Ramos (cell line): ENCODE data around the gene ADCY6.

Experiments
- in situ Hi-C: fragments of 300-500 bp; cut with MboI; formaldehyde crosslinking; loops from one replicate; pipeline ENCODE4 v1.14.3; 2022; ENCODE audit warnings: low sequenced_read_pairs; ENCODE audit not compliant: unreplicated experiment

ADCY6 gene

DNA sequence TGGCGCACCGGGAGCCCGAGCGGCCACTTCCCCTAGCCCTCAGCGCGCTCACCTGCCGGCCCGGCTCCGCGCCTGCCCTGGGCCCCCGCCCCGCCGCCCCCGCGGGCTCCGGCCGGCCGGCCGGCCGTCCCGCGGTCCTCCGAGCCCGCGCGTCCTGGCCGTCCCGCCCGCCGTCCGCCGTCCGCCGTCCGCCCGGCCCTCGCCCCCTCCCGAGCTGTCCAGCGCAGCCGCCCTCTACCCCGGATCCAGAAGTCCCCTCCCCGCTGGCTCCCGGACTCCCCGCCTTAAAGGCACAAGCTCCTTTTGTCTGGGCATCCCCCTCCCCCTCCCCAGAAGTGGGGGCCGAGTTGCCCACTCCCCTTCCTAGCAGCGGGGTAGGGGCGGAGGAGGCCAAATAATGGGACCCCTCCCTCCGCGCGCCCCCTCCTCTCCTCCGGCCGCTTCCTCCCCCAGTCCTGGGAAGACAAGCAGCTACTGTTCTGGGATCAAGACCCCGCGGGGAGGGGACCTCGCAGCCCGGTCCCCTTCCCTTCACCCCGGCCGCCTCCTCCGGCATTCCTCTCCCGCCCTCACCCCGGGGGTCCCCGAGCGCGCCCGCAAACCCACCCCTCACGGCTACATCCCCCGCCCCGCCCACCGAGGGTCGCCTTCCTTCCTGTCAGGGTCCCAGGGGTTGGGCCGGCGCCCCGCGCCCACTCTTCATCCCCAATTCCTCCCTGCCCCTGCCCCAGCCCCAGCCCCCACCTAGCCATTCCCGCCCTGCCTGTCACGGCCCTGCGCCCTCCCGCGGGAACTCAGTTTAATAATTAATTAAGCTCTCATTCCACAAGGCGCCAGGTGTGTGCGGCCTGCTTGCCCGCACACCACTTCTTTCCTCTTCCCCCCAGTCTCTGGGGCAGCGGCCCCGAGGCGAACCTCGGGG is at the start of gene ADCY6:
TSS of gene ADCY6 (minus strand) at position 236 of the 922 bp plus-strand sequence. CDS start 5,655 bp downstream, outside the sequence.
- in situ Hi-C loops: no loop called here

DNA sequence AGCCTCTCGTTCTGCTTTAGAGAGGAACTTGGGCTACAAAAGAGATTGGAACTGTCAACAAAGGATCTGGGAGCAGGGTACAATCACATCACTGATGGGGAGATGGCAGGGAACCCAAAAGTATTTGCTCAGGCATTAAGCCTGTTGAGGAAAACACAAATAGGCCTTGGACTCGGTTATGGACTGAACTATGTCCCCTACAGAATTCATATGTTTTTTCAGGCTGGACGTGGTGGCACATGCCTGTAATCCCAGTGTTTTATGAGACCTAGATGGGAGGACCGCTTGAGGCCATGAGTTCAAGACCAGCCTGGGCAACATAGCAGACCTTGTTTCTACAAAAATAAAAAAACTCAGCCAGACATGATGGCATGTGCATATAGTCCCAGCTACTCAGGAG is 49.2 kb upstream of the ADCY6 start:
- in situ Hi-C loops: no loop called here

DNA sequence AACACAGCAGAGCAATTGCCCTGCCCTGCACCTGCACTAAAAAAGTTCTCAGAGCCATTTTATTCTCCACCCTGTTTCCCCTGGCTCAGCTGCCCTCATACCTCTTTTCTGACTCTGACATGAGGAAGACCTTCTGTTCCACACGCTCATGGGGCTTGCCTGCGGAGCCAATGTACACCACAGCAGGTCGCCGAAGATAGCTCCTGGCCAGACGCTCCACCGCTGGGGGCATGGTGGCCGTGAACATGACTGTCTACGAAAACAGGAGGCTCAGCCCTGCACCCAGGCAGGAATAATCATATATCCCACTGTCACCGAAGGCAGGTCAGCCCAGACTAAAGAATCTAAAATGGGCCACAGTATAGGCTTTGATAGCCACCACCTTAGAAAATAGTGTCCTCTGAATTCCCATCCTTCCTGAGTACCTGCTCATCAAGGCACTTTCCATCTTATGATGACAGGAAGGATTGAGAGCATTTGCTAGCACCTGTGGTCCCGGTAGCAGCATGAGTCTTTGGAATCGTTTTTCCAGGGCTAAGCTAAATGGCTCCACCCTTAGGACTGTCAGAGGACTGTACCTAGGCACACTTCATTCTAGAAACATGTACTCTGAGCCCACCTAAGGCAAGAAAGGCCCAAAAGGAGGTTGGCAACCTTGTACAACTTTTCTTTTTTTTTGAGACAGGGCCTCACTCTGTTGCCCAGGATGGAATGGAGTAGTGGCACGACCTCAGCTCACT is 43.6 kb upstream of the ADCY6 start:
- in situ Hi-C loops: no loop called here

DNA sequence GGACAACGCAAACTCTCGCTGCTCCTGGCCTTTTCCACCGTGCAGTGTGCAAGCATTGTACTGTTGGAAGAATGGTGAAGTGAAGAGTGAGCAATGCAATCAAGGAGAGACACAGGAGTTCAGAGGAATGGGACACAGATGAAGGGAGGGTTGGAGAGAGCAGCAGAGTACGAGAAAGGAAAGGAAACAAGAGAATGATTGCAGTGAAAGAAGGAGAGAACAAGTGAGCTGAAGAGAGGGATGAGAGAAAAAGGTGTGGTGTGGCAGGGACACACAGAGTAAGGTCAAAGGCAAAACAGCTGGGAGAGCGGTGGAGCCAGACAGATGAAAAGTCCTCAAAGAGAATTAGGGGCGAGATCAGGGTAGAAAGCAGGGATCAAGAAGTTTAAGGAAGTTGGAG is 42.4 kb upstream of the ADCY6 start:
- in situ Hi-C loops: no loop called here

DNA sequence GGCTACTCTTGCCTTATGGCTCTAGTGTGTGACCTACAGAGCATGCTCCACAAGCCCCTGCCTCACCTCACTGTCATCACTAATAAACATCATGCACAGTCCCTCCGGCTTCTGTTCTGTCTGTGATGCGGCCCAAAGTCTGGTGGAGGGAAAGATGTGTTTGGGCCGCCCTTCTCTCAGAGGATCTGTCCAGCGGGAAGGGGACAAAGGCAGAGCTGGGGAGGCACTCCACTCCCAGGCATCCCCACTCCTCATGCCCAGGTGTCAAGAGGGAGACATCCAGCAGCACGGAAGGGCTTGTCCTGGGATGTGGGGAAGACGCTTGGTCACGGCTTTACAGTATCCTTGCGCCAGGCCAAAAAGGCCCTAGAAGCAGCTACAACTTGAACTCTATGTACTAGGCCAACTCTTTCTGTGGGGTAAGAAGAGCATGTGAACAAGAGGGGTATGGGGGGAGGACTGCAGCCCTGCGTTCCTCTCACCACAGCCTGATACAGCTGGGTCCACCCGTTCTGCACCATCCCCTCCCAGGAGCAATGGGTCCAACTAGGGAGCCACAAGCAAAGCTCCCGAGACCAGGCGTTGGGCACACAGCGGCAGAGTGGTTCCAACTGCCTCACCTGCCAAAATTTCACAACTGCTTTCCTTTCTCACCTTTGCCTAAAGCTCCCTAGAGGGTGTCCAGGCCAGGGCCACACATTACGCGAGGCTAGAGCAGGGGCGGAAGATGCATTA is 40.1 kb upstream of the ADCY6 start:
- in situ Hi-C loops: no loop called here

DNA sequence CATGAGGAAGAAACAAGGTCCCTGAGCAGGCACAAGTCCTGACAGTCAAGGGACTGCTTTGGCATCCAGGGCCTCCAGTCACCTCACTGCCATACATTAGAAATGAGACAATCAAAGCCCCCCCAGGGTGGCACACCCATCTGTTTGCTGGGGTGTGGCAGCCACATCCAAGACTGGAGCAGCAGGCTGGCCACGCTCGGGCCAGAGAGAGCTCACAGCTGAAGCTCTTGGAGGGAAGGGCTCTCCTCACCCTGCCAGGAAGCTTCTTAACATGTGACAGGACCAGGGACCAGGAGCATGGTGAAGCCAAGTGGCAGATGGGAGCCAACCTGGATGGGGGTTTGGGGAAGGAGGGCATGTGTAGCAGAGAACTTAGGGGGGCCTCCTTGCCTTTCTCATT is 39.4 kb upstream of the ADCY6 start:
- in situ Hi-C loops: no loop called here

DNA sequence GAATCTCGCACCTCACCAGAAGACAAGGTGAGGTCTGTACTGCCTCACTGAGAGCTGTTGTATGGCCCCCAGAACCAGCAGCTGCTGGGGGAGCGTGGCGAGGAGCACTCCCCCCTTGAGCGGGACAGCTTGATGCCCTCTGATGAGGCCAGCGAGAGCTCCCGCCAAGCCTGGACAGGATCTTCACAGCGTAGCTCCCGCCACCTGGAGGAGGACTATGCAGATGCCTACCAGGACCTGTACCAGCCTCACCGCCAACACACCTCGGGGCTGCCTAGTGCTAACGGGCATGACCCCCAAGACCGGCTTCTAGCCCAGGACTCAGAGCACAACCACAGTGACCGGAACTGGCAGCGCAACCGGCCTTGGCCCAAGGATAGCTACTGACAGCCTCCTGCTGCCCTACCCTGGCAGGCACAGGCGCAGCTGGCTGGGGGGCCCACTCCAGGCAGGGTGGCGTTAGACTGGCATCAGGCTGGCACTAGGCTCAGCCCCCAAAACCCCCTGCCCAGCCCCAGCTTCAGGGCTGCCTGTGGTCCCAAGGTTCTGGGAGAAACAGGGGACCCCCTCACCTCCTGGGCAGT is 38.7 kb upstream of the ADCY6 start:
- in situ Hi-C loops: no loop called here

DNA sequence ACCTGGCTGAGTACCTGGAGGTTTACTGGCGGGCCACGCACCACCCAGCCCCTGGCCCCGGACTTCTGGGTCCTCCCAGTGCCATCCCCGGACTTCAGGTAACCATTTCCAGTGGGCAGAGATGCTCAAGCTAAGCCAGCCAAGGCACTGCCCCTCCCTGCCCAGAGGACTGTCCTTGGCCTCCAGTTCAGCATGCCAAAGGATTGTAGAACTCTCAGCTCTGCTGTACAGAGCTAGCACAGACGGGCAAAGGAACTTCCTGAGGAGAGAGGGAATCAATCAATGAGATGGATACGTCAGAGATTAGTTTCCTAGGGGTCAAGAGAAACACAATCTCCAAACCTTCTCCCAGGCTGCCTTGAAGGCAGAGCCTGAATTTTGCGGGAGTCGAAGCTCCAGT is 38.1 kb upstream of the ADCY6 start:
- in situ Hi-C loops: no loop called here

DNA sequence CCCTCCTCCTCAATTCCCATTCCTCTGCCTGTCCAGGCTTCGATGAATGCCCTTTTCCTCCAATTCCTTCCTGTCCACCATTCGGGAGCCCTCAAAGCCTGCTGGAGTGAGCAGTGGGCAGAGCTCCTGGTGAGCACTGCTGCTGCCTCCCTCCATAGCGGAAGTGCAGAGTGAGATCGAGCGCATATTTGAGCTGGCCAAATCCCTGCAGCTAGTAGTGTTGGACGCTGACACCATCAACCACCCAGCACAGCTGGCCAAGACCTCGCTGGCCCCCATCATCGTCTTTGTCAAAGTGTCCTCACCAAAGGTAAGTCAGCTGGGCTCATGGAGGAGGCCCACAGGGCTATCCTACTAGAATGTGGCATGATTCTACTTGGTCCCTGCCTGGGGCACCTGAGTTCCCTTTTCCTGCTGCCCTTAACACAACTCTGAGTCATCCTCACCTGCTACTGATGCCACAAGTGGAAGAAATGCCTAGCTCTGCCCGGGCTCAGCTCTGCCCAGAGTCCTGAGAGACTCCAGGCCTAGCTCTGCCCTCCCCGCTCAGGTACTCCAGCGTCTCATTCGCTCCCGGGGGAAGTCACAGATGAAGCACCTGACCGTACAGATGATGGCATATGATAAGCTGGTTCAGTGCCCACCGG is 37.4 kb upstream of the ADCY6 start:
- in situ Hi-C loops: no loop called here

DNA sequence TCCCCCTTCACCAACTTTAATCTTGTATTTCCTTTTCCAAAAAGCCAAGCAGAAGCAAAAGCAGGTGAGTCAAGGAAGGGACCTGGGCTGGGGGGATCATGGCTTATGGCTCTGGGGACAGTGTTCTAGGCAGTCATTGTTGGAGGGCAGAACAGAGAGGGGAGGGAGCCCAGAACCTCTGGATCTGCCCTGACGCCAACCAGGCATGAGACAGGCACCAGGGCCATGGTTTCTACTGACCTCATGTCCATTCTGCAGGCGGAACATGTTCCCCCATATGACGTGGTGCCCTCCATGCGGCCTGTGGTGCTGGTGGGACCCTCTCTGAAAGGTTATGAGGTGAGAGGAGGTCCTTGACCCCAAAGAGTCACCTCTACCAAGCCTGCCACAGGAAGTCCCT is 36.0 kb upstream of the ADCY6 start:
- in situ Hi-C loops: no loop called here

DNA sequence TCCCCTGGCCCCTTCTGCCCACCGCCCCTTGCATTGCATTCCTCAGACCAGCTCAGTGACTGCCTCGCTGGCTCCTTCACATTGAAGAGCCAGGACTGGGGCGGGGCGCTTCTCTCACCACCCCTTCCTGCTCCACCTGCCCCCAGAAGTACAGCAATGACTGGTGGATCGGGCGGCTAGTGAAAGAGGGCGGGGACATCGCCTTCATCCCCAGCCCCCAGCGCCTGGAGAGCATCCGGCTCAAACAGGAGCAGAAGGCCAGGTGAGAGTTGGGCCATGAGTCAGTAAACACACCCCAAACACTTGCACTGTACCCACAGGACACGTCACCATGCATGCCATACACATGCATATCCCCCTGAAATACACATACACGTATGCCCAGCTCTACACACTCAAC is 35.2 kb upstream of the ADCY6 start:
- in situ Hi-C loops: no loop called here

DNA sequence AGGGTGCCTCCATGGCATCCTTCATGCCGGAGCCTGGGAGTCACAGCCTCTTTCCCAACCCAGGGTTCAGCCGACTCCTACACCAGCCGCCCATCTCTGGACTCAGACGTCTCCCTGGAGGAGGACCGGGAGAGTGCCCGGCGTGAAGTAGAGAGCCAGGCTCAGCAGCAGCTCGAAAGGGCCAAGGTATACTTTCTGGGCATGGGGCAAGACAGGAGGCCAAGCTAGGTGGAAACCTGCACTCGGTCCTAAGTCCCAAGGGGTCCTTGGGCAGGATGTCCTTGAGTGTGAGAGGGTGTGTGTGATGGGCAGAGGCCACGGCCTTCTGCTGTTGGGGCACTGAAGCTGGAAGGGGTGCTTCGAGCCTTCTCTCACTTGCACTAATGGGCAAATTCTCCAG is 34.4 kb upstream of the ADCY6 start:
- in situ Hi-C loops: no loop called here

DNA sequence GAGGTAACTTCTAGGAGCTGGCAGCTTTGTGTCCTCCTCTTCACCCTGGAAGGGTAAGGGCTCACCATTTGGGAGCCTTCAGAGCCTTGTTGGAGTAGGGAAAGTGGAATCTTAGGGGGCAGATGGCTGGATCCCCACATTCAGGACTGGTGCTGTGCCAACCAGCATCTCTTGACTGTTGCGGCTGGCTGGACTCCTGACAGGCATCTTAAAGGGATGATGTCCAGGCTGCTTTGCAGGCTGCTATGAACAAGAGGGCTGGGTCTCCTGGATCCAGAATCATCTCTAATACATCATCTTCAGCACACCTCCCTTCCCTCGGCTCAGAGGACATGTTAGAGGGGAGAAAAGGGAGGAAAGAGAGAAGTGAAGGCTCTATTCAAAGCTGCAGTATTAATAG is 33.8 kb upstream of the ADCY6 start:
- in situ Hi-C loops: no loop called here

DNA sequence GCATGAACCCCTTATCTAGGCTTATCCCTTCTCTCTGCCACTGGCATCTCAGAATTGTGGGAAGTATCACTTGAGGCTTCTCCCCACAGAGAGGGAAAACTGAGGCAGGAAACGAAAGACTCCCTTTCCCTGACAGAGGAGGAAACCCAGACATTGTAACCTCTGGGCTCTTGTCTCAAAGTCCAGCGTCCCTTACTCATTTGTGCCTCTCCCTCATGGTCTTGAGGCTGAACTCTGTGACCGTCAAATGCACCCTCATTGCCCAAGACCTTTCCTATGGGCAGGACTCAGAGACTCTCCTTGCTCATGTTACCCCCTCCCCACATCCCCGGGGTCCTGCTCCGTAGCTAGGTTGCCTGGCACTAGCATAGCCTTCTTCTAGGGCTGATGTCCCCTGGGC is 33.2 kb upstream of the ADCY6 start:
- in situ Hi-C loops: no loop called here

DNA sequence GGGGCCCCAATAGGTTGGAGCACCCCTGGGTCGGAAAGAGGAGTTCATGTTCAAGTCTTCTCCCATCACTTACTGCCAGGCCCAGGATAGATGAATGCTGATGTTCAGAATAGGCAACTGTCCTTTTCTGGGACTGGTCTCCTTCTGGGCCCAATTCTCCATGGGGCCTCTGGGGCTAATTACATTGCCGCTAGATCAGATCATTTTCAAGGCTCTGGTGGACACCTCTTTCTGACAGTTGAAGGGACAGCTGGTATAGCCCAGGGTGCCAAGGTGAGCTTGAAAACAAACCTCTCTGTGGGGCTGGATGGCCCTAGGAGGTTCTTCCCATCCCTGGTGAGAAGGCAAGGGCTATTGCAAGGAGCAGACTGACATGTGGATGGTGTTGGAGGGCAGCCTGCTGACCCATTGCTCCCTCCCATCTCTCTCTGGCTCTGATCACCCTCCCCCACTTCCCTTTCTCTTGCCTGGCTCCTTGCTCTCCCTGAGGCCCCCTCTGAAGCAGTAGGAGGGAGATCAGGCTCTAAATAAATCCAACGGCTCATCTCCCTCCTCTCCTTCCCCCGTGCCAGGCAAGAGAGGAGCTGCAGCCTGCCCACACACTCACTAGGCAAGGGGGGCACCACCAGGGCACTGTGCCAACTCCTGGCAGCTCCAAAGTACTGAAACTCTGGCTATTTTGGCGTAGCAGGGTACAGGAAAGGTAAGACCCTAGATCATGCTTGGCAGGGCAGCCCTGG is 31.3 kb upstream of the ADCY6 start:
- in situ Hi-C loops: no loop called here

DNA sequence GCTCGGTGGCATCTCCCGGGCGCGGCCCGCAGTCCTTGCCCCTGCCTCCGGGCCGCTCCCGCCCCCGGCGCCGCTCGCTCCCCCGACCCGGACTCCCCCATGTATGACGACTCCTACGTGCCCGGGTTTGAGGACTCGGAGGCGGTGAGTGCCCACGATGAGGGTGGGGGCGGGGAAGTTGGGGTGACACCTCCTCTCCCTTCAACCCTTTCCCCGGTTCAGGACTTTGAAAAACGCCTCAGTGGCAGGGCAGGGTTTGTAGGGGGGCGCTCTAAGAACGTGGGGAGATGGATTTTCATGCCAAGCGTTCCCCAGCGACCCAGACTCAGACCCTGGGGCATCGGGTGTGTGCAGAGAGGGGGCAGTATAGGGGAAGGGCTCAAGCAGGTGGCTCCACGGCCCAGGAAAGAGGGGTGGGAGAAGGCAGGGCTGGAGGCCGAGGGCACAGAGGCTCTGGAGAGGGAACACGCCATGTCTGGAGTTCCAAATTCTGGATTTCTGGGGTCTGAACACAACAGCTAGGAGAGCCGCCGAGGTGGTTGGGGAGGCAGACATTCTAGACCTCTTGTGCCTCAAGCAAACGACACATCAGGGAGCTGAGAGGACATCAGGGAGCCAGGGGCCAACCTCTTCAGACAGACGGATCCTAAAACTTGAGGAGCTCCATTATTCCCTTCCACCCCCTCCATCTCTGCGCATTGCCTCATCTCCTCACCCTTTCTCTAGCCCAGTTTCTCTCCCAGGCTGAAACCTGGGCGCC is 30.1 kb upstream of the ADCY6 start:
- in situ Hi-C loops: no loop called here

DNA sequence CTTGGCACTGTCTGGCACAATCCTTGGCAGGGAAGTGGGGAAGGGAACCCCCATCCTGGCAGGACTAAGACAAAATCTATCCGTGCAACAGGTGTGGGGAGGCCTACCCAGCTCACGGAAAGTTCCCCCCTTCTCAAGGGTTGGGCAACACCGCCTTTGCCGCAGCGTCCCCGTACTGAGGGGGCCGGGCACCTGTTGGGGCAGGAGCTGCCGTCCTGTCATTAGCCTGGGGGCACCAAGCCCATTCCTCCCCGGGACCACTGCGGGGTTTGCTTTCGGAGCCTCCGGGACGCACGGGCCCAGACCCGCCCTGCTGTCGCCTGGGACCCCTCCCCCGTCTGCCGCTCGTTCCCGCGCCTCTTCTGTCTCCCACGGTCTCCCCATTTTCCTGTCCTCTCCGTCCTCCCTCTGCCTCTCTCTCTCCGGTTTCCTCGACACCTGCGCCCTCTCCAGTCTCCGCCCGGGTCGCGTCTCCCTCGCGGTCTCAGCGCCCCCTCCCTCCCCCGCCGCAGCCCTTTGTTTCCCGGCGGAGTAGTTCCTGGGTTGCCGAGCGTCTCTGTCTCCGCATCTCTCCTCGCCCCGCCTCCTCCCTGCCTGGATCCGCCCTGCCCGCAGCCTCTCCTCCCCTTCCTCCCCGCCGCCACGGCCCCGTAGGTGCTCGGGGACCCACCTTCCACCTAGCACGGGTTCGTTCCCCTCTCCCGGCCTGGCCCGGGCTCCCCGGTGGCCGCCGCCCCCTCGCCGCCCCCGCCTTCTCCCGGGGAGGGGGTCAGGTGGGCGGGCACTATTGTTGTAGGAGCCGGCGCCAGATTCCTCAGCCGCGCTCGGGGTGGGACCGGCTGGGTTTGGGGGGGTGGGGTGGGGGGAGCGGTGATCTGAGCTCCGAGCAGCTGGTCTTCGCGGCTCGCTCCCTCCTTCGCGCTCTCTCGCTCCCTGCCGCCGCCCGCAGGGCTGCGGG is 29.3 kb upstream of the ADCY6 start, which contains the start of gene CACNB3:
TSS of gene CACNB3 (plus strand) at position 624 of the 958 bp plus-strand sequence. CDS start 434 bp downstream, outside the sequence.
- in situ Hi-C loops: no loop called here
